Cardiac muscle cell (in vitro differentiated cells and primary cell): ENCODE data around the gene CYSTM1. TPM values are rescaled to one million over a fixed set of nuclear protein-coding genes. Genes with fewer than 3 reads are reported as not detected.
A peak's percentile ranks its signal among the peaks of the same experiment; 100 is the strongest.

Experiments used
- DNase-seq, 2 donors: peaks; one replicate each; pipeline versions ENCODE4 v3.0.0 to v3.0.0-alpha.2; 2010 to 2017; ENCODE audit warnings: low read depth in 1 of 2, low spot score in 1 of 2
- H3K27ac ChIP-seq: fragments of 200-600 bp; sonication (generic); 2 replicates; pipeline ENCODE4 v1.5.1; 2016
- H3K27me3 ChIP-seq: fragments of 200-600 bp; sonication (generic); 2 replicates; pipeline ENCODE4 v1.6.0; 2016; ENCODE audit warnings: control low read depth
- H3K36me3 ChIP-seq: fragments of 200-600 bp; sonication (generic); 2 replicates; pipeline ENCODE4 v1.5.1; 2016; ENCODE audit warnings: control low read depth
- H3K4me1 ChIP-seq: fragments of 200-600 bp; sonication (generic); 2 replicates; pipeline ENCODE4 v1.8.1; 2017; ENCODE audit warnings: low read depth, mild to moderate bottlenecking, mixed run types
- H3K4me3 ChIP-seq: fragments of 200-600 bp; sonication (generic); 2 replicates; pipeline ENCODE4 v1.5.1; 2016; ENCODE audit warnings: mild to moderate bottlenecking
- H3K9me3 ChIP-seq: fragments of 200-600 bp; sonication (generic); 2 replicates; pipeline ENCODE4 v1.5.1; 2017; ENCODE audit warnings: low read depth, mild to moderate bottlenecking, control low read depth
- polyA plus RNA-seq: library from polyadenylated mRNA; unstranded; fragments of >200 nt; fragmentation: Nextera tagmentation; extraction: Ambion mirVana; gene quantifications from 2 replicates; pipeline ENCODE4 v1.2.1, GENCODE V29; 2016
- total RNA-seq: library from RNA; depleted of rRNA; stranded (reverse); fragments of >200 nt; gene quantifications from 2 replicates; pipeline ENCODE4 v1.2.3, GENCODE V29; 2016
- TF ChIP-seq, protein P1 (sequence below): IDR thresholded peaks from 2 replicates; pipeline ENCODE4 v1.5.1; 2012; ENCODE audit warnings: low read depth, mild to moderate bottlenecking, low read length

CYSTM1 gene
- total and polyA plus RNA-seq, 2 experiments from 2014 or later: 31.8 to 83.7 TPM

DNA sequence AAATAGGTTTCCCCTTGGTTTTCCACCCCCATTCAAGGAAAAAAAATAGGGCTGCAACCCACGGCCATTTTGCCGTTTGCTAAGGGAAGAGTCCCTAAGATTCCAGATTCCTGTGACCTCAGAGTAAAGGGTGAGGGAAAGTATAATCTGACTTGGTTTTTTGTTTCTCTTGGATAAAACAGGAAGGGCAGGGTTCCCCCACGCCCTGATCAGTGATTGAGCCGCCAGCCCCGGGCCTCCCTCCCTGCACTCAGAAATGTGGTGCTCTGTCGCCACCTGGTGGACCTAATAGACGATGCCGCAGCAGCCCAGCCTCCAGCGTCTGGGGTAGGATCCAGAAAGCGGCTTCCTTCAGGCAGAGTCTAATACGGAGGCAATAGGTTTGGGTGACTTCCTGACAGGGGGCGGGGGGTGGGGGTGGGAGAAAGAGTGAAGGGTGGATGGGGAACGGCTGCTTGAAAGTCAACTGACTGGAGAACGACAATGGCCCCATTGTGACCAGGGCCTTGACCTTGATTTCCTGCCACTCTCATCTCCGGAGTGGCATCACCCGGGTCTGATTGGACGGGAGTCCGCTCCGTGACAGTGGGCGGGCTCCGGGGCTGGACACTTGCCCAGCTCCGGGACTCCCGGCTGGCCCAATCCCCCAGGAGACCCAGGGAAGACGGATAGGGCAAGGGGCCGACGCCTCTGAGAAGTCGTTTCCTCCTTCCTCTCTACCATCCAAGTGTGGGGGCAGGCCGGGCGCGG, 17.8 kb upstream of the CYSTM1 start:
- H3K9me3 ChIP-seq: no peaks in the 10 kb centered on the region
- peaks cover 16% of the 10 kb centered on the region for H3K27me3 ChIP-seq
- peak overlapping the region; percentile 6 for H3K4me3 ChIP-seq
- H3K27ac ChIP-seq: no peak overlapping the region
- H3K4me1 ChIP-seq: no peaks in the 10 kb centered on the region
- TF ChIP-seq, protein P1, sequence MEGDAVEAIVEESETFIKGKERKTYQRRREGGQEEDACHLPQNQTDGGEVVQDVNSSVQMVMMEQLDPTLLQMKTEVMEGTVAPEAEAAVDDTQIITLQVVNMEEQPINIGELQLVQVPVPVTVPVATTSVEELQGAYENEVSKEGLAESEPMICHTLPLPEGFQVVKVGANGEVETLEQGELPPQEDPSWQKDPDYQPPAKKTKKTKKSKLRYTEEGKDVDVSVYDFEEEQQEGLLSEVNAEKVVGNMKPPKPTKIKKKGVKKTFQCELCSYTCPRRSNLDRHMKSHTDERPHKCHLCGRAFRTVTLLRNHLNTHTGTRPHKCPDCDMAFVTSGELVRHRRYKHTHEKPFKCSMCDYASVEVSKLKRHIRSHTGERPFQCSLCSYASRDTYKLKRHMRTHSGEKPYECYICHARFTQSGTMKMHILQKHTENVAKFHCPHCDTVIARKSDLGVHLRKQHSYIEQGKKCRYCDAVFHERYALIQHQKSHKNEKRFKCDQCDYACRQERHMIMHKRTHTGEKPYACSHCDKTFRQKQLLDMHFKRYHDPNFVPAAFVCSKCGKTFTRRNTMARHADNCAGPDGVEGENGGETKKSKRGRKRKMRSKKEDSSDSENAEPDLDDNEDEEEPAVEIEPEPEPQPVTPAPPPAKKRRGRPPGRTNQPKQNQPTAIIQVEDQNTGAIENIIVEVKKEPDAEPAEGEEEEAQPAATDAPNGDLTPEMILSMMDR: peak; percentile 82
- peak; percentile 89 to 90 for DNase-seq
- H3K36me3 ChIP-seq: no peaks in the 10 kb centered on the region

GRCh38 chr5:140159014-140159927, 15.7 kb upstream of the CYSTM1 start:
- H3K4me3 ChIP-seq: no peak overlapping the region
- no peak for DNase-seq
- H3K36me3 ChIP-seq: no peaks in the 10 kb centered on the region
- no peaks in the 10 kb centered on the region for H3K9me3 ChIP-seq
- H3K27ac ChIP-seq: no peak overlapping the region
- H3K27me3 ChIP-seq: peaks cover 5% of the 10 kb centered on the region
- H3K4me1 ChIP-seq: no peaks in the 10 kb centered on the region
- TF ChIP-seq, protein P1: no peak

DNA sequence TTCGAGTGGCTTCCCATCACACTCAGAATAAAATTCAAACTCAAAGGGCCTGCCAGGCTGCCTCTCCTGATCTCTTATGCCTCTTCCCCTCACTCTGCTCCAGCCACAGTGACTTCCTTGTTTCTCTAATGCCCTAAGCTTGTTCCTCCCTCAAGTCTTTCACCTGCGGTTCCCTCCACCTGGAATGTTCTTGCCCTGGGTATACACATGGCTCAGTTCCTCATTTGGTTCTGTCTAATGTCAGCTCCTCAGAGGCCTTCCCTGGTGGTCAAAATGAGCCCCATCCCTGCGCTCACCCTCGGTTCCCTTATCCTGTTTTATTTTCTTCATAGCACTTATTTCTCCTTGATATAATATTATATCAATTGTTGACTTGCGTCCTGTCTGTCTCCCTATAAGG, 12.7 kb upstream of the CYSTM1 start:
- no peak overlapping the region for H3K27ac ChIP-seq
- DNase-seq: no peak
- no peaks in the 10 kb centered on the region for H3K4me1 ChIP-seq
- H3K9me3 ChIP-seq: no peaks in the 10 kb centered on the region
- H3K4me3 ChIP-seq: no peak overlapping the region
- H3K36me3 ChIP-seq: no peaks in the 10 kb centered on the region
- TF ChIP-seq, protein P1: no peak
- H3K27me3 ChIP-seq: no peaks in the 10 kb centered on the region

- no peak for DNase-seq
- Histone ChIP-seq H3K4me3 (no peak overlapping the region), H3K27me3 (no peaks in the 10 kb centered on the region), H3K27ac (no peak overlapping the region), H3K9me3 (no peaks in the 10 kb centered on the region), H3K4me1 (no peaks in the 10 kb centered on the region), H3K36me3 (no peaks in the 10 kb centered on the region)
- TF ChIP-seq, protein P1: no peak
Measured at GRCh38 chr5:140162781-140163180, 12.2 kb upstream of the CYSTM1 start.

DNA sequence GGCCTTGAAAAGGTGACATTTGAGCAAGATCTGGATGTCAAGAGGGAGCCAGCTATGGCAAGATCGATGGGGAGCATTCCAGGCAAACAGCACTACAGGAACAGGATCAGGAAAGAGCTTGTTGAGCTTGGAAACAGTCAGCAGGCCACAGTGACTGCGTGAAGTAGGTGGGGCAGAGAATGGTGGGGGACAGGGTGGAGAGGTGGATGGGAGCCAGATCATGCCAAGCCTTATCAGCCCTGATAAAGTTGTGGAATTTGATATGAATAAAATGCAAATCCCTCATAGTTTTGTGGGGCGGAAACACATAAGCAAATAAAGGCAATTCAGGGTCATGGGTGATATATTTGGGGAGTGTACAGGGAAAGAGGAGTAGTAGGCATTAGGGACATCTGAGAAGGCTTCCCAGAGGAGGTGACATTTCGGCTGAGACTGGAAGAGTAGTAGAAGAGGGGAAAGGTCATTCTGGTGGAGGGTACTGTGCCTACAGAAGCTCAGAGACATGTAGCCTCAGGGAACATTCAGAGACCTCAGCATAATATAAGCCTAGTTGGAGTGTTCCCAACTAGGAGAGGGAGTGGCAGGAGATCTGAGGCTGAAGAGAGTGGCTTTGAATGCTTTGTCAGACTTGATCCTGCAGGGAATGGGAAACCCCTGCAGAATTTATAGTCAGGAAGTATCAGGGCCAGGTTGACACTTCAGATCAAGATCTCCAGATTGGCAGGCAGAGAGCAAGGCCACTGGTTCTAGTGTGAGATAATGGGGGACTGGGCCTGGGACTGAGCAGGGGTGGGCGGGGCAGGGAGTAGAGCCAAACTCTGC, 9.7 kb upstream of the CYSTM1 start:
- Histone ChIP-seq H3K27ac (no peak overlapping the region), H3K36me3 (no peaks in the 10 kb centered on the region), H3K4me3 (no peak overlapping the region), H3K9me3 (no peaks in the 10 kb centered on the region), H3K27me3 (no peaks in the 10 kb centered on the region), H3K4me1 (no peaks in the 10 kb centered on the region)
- TF ChIP-seq, protein P1: no peak
- no peak for DNase-seq
